ENCODE data around the gene IL15.
"Not testable (repeated sequence)": the region's sequence is repeated elsewhere in the genome, so short reads cannot be mapped to it uniquely, and the experiment has no call there.

IL15 gene

DNA sequence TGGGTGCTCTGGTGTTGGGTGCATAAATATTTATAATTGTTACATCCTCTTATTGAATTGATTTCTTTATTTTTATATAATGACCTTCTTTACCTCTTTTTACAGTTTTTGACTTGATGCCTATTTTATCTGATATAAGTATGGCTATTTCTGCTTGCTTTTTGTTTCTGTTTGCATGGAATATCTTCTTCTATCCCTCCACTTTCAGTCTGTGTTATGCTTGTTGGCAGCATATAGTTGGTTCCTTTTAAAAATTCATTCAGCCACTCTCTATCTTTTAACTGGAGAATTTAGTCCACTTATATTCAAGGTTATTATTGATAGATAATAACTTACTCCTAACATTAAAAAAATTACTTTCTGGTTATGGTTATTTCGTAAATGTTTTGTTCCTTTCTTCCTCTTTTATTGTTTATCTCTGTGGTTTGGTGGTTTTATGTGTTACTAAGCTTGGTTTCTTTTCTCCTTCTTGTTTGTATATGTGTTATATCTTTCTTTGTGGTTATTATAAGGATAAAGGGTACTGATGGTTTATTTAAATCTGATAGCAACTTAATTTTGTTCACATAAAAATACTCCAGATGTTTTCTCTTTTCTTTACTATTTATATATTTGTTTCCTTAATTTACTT is 69.5 kb downstream of the IL15 start:
- no peak for DNase-seq

GRCh38 chr4:141706445-141706844 is 70.1 kb downstream of the IL15 start:
- DNase-seq: no peak

DNA sequence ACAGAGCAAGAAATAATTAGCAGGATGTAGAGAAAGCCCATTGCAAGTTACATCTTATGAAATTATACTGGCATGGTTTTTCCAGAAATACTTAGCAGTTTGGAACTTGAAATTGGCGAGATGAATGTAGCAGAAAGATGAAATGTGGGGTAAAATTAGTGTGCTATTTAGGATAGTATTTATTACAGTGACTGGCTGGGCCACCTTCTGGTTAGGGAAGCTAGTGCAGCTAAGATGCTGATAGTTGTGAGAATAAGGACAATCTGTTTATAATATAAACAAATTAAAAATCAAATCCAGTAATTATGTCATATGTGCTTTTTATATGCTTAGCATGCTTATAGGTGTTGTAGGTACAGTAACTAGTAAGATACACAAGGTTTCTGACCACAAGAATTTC is 74.8 kb downstream of the IL15 start:
- DNase-seq: no peak

DNA sequence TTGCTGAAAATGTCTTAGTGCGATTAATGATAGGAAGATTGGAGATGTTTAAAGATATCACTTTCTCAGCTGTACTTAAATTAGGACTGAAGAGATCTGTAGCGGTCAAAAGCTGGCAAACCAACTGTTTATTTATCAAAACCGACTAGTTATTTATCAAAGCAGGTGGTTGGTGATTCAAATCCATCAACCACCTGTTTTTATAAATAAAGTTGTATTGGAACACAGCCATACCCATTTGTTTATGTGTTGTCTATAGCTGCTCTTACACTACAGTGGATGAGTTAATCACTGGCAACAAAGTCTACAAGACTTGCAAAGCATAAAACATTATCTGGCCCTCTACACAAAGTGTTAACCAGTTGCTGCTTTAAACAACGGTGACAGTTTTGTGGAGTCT is 76.8 kb downstream of the IL15 start:
- DNase-seq: no peak

DNA sequence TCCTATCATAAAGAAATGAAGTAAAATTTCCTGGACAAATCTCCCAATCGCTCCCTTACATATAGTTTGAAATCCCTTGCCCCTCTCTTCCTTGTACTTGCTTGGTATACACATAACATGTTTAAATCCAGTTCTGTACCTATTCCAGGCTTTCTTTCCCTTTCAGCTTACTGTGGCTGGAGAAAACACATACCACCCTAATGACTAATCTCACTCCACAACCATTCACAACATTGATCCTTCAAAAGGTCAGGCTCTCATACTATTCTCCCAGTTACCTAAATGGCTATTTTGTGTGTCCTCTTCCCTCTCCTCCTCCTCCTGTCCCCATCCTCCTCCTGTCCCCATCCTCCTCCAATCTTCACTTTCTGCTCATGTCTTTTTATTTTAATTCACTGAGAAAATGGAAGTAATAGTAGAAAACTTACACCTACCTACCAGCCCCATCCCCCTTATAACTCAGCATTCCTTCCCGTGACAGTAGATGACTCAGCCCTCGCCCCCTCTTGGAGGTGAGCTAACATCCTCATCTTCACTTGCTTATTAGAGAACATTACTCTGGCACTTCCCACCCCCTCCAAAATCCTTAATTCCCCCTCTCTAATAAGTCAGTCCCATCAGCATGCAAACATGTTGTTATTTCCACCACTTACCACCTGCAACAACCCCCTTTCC is 77.5 kb downstream of the IL15 start:
- no peak for DNase-seq

DNA sequence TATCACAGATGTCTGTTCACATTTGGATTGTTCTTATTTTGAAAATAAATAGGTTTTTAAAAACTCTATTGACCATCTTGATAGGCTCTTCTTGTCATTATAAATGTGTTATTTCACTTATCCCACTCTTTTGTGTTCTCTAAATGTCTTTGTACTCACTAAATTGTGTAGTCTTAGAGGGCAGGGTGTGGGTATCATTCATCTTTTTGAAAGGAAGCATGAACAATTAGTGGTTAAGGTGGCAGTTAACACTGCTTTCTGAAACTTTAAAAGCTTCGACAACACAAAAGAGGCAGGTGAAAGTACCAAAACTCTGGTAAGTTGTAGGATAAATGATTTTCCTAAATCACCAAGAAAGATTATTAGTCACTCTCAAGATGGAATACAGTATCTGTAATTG is 83.2 kb downstream of the IL15 start:
- no peak for DNase-seq

- no peak for DNase-seq
Observed at GRCh38 chr4:141721174-141721573, 84.8 kb downstream of the IL15 start.

GRCh38 chr4:141724646-141725045 is 88.3 kb downstream of the IL15 start:
- no peak for DNase-seq

GRCh38 chr4:141727420-141727819 is 91.0 kb downstream of the IL15 start:
- no peak for DNase-seq

GRCh38 chr4:141730805-141731204 is 94.4 kb downstream of the IL15 start:
- no peak for DNase-seq

GRCh38 chr4:141731481-141731880 is 95.1 kb downstream of the IL15 start:
- DNase-seq: no peak

DNA sequence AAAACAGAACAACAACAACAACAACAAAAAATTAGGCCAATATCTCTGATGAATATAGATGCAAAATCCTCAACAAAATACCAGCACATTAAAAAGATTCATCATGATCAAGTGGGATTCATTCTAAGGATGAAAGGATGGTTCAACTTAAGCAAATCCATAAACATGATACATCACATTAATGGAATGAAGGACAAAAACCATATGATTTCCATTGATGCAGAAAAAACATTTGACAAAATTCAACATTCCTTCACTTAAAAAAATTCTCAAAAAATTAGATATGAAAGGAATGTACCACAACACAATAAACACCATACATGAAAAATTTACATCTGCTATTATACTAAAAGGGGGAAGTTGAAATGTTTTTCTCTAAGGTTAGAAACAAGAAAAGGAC is 103.3 kb downstream of the IL15 start:
- no peak for DNase-seq

- DNase-seq: no peak
Observed at GRCh38 chr4:141746026-141746425, 109.6 kb downstream of the IL15 start.

GRCh38 chr4:141751806-141752205 is 115.4 kb downstream of the IL15 start:
- not testable (repeated sequence) for DNase-seq

- DNase-seq: no peak
Observed at GRCh38 chr4:141757287-141757686, 120.9 kb downstream of the IL15 start.

GRCh38 chr4:141759796-141760425 is 123.5 kb downstream of the IL15 start:
- DNase-seq: no peak

DNA sequence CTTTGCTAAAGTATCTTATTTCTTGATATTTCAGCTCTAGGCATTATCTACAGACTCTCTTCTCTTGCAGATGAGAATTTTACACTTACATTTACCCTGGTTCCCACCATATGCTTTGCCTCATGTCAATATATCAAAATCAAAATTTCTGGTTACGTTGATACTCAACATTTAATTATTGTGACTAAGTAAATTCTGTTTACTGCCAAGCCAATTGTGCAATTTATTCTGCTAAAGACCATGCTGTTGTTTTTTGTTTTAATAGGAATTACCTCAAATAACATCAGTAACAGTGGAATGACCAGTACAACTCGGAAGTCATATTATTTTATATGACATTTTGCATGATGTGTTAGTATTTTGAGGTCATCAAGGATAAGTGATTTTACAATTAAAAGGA is 125.5 kb downstream of the IL15 start:
- no peak for DNase-seq

GRCh38 chr4:141763374-141763773 is 127.0 kb downstream of the IL15 start:
- no peak for DNase-seq

GRCh38 chr4:141768954-141769353 is 132.6 kb downstream of the IL15 start:
- no peak for DNase-seq

GRCh38 chr4:141771889-141772830 is 135.8 kb downstream of the IL15 start:
- no peak for DNase-seq

DNA sequence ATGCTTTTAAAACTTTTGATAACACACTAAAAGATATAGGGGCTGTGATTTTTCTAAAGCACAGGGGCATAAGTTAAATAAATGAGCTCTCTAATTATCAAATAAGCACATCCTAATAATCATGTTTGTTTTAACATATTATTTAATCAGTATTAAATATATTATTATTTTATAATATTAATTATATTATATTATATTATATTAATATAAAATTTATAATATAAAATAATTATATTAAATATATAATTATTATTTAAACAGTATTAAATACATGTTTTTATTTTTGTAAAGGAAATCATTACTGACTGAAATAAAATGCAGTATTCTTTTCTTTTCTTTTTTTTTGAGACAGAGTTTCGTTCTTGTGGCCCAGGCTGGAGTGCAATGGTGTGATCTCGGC is 136.5 kb downstream of the IL15 start:
- no peak for DNase-seq

- no peak for DNase-seq
Observed at GRCh38 chr4:141782205-141782604, 145.8 kb downstream of the IL15 start.
